NT2/D1 (cell line): ENCODE results near the gene HERPUD2.

ENCODE experiments used
- DNase-seq: peaks from one replicate; pipeline ENCODE4 v3.0.0-alpha.2; 2011; ENCODE audit warnings: low read depth, low spot score
- H3K27me3 ChIP-seq: 2 replicates; pipeline ENCODE4 v1.6.0; 2011; ENCODE audit warnings: mild to moderate bottlenecking; ENCODE audit not compliant: insufficient read length, insufficient read depth
- H3K36me3 ChIP-seq: 2 replicates; pipeline ENCODE4 v1.6.1; 2011; ENCODE audit warnings: mild to moderate bottlenecking, low read length, mixed read lengths; ENCODE audit not compliant: insufficient read depth, insufficient read length
- H3K4me1 ChIP-seq: 2 replicates; pipeline ENCODE4 v1.5.1; 2011; ENCODE audit not compliant: insufficient read depth, insufficient read length
- H3K4me3 ChIP-seq: 2 replicates; pipeline ENCODE4 v1.5.1; 2011; ENCODE audit warnings: low read depth; ENCODE audit not compliant: insufficient read length
- H3K9ac ChIP-seq: 2 replicates; pipeline ENCODE4 v1.6.0; 2011; ENCODE audit warnings: low read depth; ENCODE audit not compliant: insufficient read length
- H3K9me3 ChIP-seq: 2 replicates; pipeline ENCODE4 v1.5.1; 2011; ENCODE audit warnings: mild to moderate bottlenecking, low read length; ENCODE audit not compliant: insufficient read depth
- SUZ12 ChIP-seq: IDR thresholded peaks from 2 replicates; pipeline ENCODE4 v1.6.1; 2011; ENCODE audit not compliant: insufficient read length, insufficient read depth; ENCODE audit errors: extremely low read depth
- YY1 ChIP-seq: IDR thresholded peaks from 2 replicates; pipeline ENCODE4 v1.6.1; 2011; ENCODE audit not compliant: insufficient read length, insufficient read depth
- ZNF274 ChIP-seq: IDR thresholded peaks from 2 replicates; pipeline ENCODE4 v1.6.1; 2011; ENCODE audit warnings: mild to moderate bottlenecking, low read depth, low read length

Gene HERPUD2

GRCh38 chr7:35712563-35713226 is 17.8 kb upstream of the HERPUD2 start:
- H3K36me3 ChIP-seq, result no peaks in the 10 kb centered on the region
- no peak overlapping the region for H3K4me3 ChIP-seq
- no peak overlapping the region for H3K9ac ChIP-seq
- TF ChIP-seq SUZ12 (no peak), YY1 (no peak), ZNF274 (no peak)
- no peaks in the 10 kb centered on the region for H3K27me3 ChIP-seq
- H3K4me1 ChIP-seq, result no peaks in the 10 kb centered on the region
- no peaks in the 10 kb centered on the region for H3K9me3 ChIP-seq
- DNase-seq, result no peak

GRCh38 chr7:35707422-35707821 is 12.5 kb upstream of the HERPUD2 start:
- no peaks in the 10 kb centered on the region for H3K9me3 ChIP-seq
- H3K36me3 ChIP-seq, result no peaks in the 10 kb centered on the region
- H3K27me3 ChIP-seq, result no peaks in the 10 kb centered on the region
- H3K4me1 ChIP-seq, result peaks cover 2% of the 10 kb centered on the region
- TF ChIP-seq YY1, result no peak
- TF ChIP-seq SUZ12, result no peak
- H3K4me3 ChIP-seq, result no peak overlapping the region
- no peak overlapping the region for H3K9ac ChIP-seq
- DNase-seq, result no peak

GRCh38 chr7:35705932-35706461 is 11.1 kb upstream of the HERPUD2 start:
- Histone ChIP-seq H3K4me3 (no peak overlapping the region), H3K27me3 (no peaks in the 10 kb centered on the region), H3K36me3 (no peaks in the 10 kb centered on the region), H3K9ac (no peak overlapping the region), H3K4me1 (peaks cover 4% of the 10 kb centered on the region), H3K9me3 (no peaks in the 10 kb centered on the region)
- no peak for DNase-seq
- no peak for TF ChIP-seq ZNF274
- TF ChIP-seq SUZ12, result no peak
- TF ChIP-seq YY1, result no peak

GRCh38 chr7:35704261-35704660 is 9.3 kb upstream of the HERPUD2 start:
- DNase-seq, result no peak
- Histone ChIP-seq H3K4me3 (no peak overlapping the region), H3K9ac (no peak overlapping the region), H3K27me3 (no peaks in the 10 kb centered on the region), H3K36me3 (no peaks in the 10 kb centered on the region), H3K9me3 (no peaks in the 10 kb centered on the region), H3K4me1 (peaks cover 4% of the 10 kb centered on the region)
- no peak for TF ChIP-seq SUZ12
- TF ChIP-seq ZNF274, result no peak
- no peak for TF ChIP-seq YY1

- no peak for DNase-seq
- no peaks in the 10 kb centered on the region for H3K27me3 ChIP-seq
- no peaks in the 10 kb centered on the region for H3K36me3 ChIP-seq
- H3K9ac ChIP-seq, result no peak overlapping the region
- peaks cover 4% of the 10 kb centered on the region for H3K4me1 ChIP-seq
- TF ChIP-seq ZNF274 (no peak), SUZ12 (no peak), YY1 (no peak)
- no peak overlapping the region for H3K4me3 ChIP-seq
- H3K9me3 ChIP-seq, result no peaks in the 10 kb centered on the region
These were observed 7.6 kb upstream of the HERPUD2 start for GRCh38 chr7:35702541-35702940.

- TF ChIP-seq SUZ12 (no peak), YY1 (no peak), ZNF274 (no peak)
- Histone ChIP-seq H3K9me3 (peaks cover 9% of the 10 kb centered on the region; the same call in 1 of the 2 replicates), H3K36me3 (no peaks in the 10 kb centered on the region), H3K4me1 (peaks cover 4% of the 10 kb centered on the region), H3K4me3 (no peak overlapping the region), H3K27me3 (no peaks in the 10 kb centered on the region), H3K9ac (no peak overlapping the region)
- DNase-seq, result no peak
These were observed 6.5 kb upstream of the HERPUD2 start for GRCh38 chr7:35701287-35701900.

- DNase-seq, result no peak
- Histone ChIP-seq H3K9ac (no peak overlapping the region), H3K27me3 (no peaks in the 10 kb centered on the region), H3K4me3 (no peak overlapping the region), H3K36me3 (no peaks in the 10 kb centered on the region), H3K9me3 (peaks cover 15% of the 10 kb centered on the region; the same call in 1 of the 2 replicates), H3K4me1 (peaks cover 4% of the 10 kb centered on the region)
- TF ChIP-seq ZNF274 (no peak), SUZ12 (no peak), YY1 (no peak)
These were observed 5.9 kb upstream of the HERPUD2 start for GRCh38 chr7:35700865-35701264.
